B cell (primary cell): ENCODE results near the gene KIF1A. TPM values are rescaled to one million over a fixed set of nuclear protein-coding genes. Genes with fewer than 3 reads are reported as not detected.

Experiments
- ATAC-seq: fragments of 200-7000 bp; cut with Tn5 transposase; one replicate; pipeline ENCODE4 v1.10.0; 2021; ENCODE audit warnings: low read depth, mild to moderate bottlenecking, moderate number of reproducible peaks, moderate library complexity
- CTCF ChIA-PET: fragments of 350-600 bp; sonication (Branson Sonifier 250); formaldehyde crosslinking; loops from one replicate; lab custom pipeline; 2021; ENCODE audit warnings: antibody characterized with exemption, inconsistent platforms; lab: Charles Lee
- POLR2A ChIA-PET: fragments of 350-600 bp; sonication (Branson Sonifier 250); formaldehyde crosslinking; loops from one replicate; lab custom pipeline; 2021; ENCODE audit warnings: antibody characterized with exemption; lab: Charles Lee
- DNase-seq: peaks from one replicate; pipeline ENCODE4 v3.0.0; 2013
- H2AFZ ChIP-seq: 2 replicates; pipeline ENCODE4 v1.6.1; 2012; ENCODE audit warnings: mild to moderate bottlenecking, low read depth, low read length; ENCODE audit not compliant: insufficient read depth, poor library complexity, severe bottlenecking
- H3K27ac ChIP-seq, 2 donors: 1 replicate in 1 of 2; 2 replicates in 1 of 2; pipeline ENCODE4 v1.5.1; 2012 to 2013; ENCODE audit warnings: low read length in 2 of 2, mild to moderate bottlenecking in 2 of 2, moderate library complexity in 1 of 2
- H3K27me3 ChIP-seq, 4 experiments: fragments of 200-600 bp in 1 of 4; sonication (generic) in 1 of 4; replicated peaks in 1 of 4; 1 replicate in 2 of 4; 2 replicates in 2 of 4; pipeline versions ENCODE4 v1.6.1 to v1.7.0; 2013 to 2016; ENCODE audit warnings: low read length in 3 of 4, mild to moderate bottlenecking in 2 of 4, mixed read lengths in 1 of 4, moderate library complexity in 1 of 4; ENCODE audit not compliant: insufficient read depth in 4 of 4, control insufficient read depth in 3 of 4; ENCODE audit errors: control extremely low read depth in 1 of 4
- H3K36me3 ChIP-seq, 2 experiments: replicated peaks in 1 of 2; 1 replicate in 1 of 2; 2 replicates in 1 of 2; pipeline versions ENCODE4 v1.6.1 to v1.7.1; 2013; ENCODE audit warnings: low read length in 1 of 2; ENCODE audit not compliant: insufficient read depth in 2 of 2, control insufficient read depth in 1 of 2; ENCODE audit errors: control extremely low read depth in 1 of 2, extremely low read depth in 1 of 2
- H3K4me1 ChIP-seq, 2 donors: fragments of 200-600 bp in 1 of 2; sonication (generic) in 1 of 2; 1 replicate in 1 of 2; 2 replicates in 1 of 2; pipeline versions ENCODE4 v1.5.1 to v1.6.1; 2013 to 2017; ENCODE audit warnings: low read length in 2 of 2; ENCODE audit not compliant: control insufficient read depth in 2 of 2, insufficient read depth in 2 of 2
- H3K4me2 ChIP-seq: replicated peaks from 2 replicates; pipeline ENCODE3; 2012; ENCODE audit warnings: mild to moderate bottlenecking, low read depth, low read length; ENCODE audit not compliant: poor library complexity, severe bottlenecking
- H3K4me3 ChIP-seq, 5 experiments: fragments of 200-600 bp in 1 of 5; sonication (generic) in 1 of 5; 1 replicate in 3 of 5; 2 replicates in 2 of 5; pipeline versions ENCODE4 v1.5.1 to v1.7.0; 2011 to 2016; ENCODE audit warnings: low read length in 4 of 5, mild to moderate bottlenecking in 4 of 5, low read depth in 2 of 5, control low read depth in 1 of 5, moderate library complexity in 1 of 5; ENCODE audit not compliant: insufficient read depth in 1 of 5; ENCODE audit errors: control extremely low read depth in 1 of 5, extremely low read depth in 1 of 5
- H3K79me2 ChIP-seq: fragments of 200-600 bp; sonication (generic); one replicate; pipeline ENCODE4 v1.6.0; 2016; ENCODE audit warnings: low read length; ENCODE audit not compliant: control insufficient read depth, insufficient read depth
- H3K9ac ChIP-seq: fragments of 200-600 bp; sonication (generic); 2 replicates; pipeline ENCODE4 v1.6.1; 2017; ENCODE audit warnings: mild to moderate bottlenecking, low read length, moderate library complexity
- H3K9me3 ChIP-seq, 3 donors: one replicate each; pipeline versions ENCODE4 v1.6.1 to v1.7.1; 2013; ENCODE audit warnings: low read length in 2 of 3; ENCODE audit not compliant: control insufficient read depth in 2 of 3, insufficient read depth in 1 of 3; ENCODE audit errors: control extremely low read depth in 1 of 3
- H4K20me1 ChIP-seq: 2 replicates; pipeline ENCODE4 v1.6.0; 2012; ENCODE audit warnings: mild to moderate bottlenecking, low read length; ENCODE audit not compliant: insufficient read depth, control insufficient read depth, poor library complexity, severe bottlenecking
- H3K27ac Mint-ChIP-seq: one replicate; pipeline ENCODE4 v1.8.0; 2021; ENCODE audit warnings: mixed read lengths
- H3K27me3 Mint-ChIP-seq: one replicate; pipeline ENCODE4 v1.8.0; 2021; ENCODE audit warnings: mixed read lengths
- H3K4me1 Mint-ChIP-seq: one replicate; pipeline ENCODE4 v1.8.0; 2021; ENCODE audit warnings: mixed read lengths
- H3K4me3 Mint-ChIP-seq: one replicate; pipeline ENCODE4 v1.8.0; 2021; ENCODE audit warnings: mixed read lengths
- H3K9me3 Mint-ChIP-seq: one replicate; pipeline ENCODE4 v1.8.0; 2022; ENCODE audit warnings: mixed read lengths; ENCODE audit not compliant: insufficient read depth
- EZH2 ChIP-seq: IDR thresholded peaks from 2 replicates; pipeline ENCODE4 v1.6.1; 2012; ENCODE audit warnings: borderline replicate concordance, low read depth, mild to moderate bottlenecking, moderate library complexity, low read length; ENCODE audit not compliant: insufficient read depth, poor library complexity, severe bottlenecking
- WGBS: methylation state at CpG from one replicate; pipeline ENCODE4 v1.1.5; 2013; ENCODE audit warnings: missing lambda C conversion rate; ENCODE audit not compliant: insufficient coverage; 5-methylcytosine and 5-hydroxymethylcytosine counted together
- intact Hi-C: fragments of 100-400 bp; cut with micrococcal nuclease; formaldehyde crosslinking; loops from one replicate; pipeline ENCODE4 v1.10.0; 2022
- polyA plus RNA-seq: library from polyadenylated mRNA; depleted of rRNA; stranded (reverse); fragments of >200 nt; gene quantifications from 2 replicates; pipeline ENCODE4 v1.2.3, GENCODE V29; 2012
- total RNA-seq, 2 donors: library from RNA; stranded (reverse); fragments of 120-200 nt in 1 of 2; gene quantifications; 1 replicate in 1 of 2; 2 replicates in 1 of 2; pipeline versions ENCODE4 v1.2.3 to v1.2.4, GENCODE V29; 2013 to 2022
- TF ChIP-seq, protein P1 (sequence below): fragments of 200-600 bp; IDR thresholded peaks from one replicate; pipeline ENCODE4 v1.8.0; 2022; ENCODE audit warnings: antibody characterized with exemption, mild to moderate bottlenecking

Gene KIF1A
- total and polyA plus RNA-seq, 2 donors (not counting 1 experiment from before 2014, with no cell fraction given): not detected

DNA sequence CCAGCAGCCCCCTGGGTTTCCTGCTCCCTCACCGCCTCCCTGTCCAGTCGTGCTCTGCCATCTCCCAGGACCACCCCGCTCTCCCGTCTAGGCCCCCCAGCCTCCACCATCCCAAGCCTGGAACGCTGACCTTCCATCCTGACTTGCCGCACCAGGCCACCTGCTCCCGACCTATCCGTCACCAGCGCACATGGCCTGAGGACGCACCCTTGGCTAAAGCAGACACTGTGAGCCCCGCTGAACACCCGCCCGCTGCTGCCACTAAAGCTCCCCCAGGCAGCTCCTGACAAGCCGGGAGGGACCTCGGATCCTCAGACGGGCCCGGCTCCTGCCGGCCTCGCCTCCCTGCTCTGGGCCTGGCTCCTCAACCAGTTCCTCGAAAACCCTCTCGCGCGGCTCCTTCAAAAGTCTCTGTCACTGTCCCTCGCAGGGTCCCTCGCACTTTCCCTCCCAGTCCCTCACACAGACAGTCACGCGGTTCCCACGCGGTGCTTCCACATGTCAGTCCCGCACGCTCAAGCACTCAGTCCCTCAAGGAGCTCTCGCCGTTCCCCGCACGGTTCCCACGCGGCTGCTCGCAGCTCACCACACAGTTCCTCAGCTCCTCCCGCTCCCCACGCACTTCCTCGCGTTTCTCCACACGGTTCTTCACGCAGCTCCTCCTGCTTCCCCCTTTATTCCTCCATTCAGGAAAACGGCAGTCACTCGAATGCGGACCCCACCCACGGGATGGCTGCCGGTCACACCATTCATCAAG is 42.4 kb downstream of the KIF1A start:
- no peak for DNase-seq
- no peak overlapping the region for H3K27ac ChIP-seq
- no peaks in the 10 kb centered on the region for H3K27me3 ChIP-seq
- 92% methylated on average over 49 of the region's 49 CpGs for WGBS
- no peak overlapping the region for H3K4me2 ChIP-seq
- H3K27ac Mint-ChIP-seq: no peak overlapping the region
- H3K4me1 ChIP-seq: no peaks in the 10 kb centered on the region
- no peak overlapping the region for H3K4me3 Mint-ChIP-seq
- no peak for ATAC-seq
- peaks cover 0 to 25% (median 0%) of the 10 kb centered on the region in 3 donors for H3K9me3 ChIP-seq
- intact Hi-C loops: no loop called here
- H3K4me3 ChIP-seq: no peak overlapping the region
- no peak overlapping the region for H3K9ac ChIP-seq
- peaks cover 4% of the 10 kb centered on the region for H3K27me3 Mint-ChIP-seq
- H4K20me1 ChIP-seq: no peaks in the 10 kb centered on the region
- H3K36me3 ChIP-seq: no peaks in the 10 kb centered on the region
- ChIA-PET POLR2A (interaction anchor here (0.5 kb wide), 1 partner anchor 118 kb away, joined by 3 read pairs; no protein-coding TSS in a partner anchor), CTCF (no interaction called here)
- H3K4me1 Mint-ChIP-seq: no peaks in the 10 kb centered on the region
- no peak overlapping the region for H2AFZ ChIP-seq
- no peak for TF ChIP-seq EZH2
- TF ChIP-seq, protein P1, sequence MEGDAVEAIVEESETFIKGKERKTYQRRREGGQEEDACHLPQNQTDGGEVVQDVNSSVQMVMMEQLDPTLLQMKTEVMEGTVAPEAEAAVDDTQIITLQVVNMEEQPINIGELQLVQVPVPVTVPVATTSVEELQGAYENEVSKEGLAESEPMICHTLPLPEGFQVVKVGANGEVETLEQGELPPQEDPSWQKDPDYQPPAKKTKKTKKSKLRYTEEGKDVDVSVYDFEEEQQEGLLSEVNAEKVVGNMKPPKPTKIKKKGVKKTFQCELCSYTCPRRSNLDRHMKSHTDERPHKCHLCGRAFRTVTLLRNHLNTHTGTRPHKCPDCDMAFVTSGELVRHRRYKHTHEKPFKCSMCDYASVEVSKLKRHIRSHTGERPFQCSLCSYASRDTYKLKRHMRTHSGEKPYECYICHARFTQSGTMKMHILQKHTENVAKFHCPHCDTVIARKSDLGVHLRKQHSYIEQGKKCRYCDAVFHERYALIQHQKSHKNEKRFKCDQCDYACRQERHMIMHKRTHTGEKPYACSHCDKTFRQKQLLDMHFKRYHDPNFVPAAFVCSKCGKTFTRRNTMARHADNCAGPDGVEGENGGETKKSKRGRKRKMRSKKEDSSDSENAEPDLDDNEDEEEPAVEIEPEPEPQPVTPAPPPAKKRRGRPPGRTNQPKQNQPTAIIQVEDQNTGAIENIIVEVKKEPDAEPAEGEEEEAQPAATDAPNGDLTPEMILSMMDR: no peak
- no peaks in the 10 kb centered on the region for H3K79me2 ChIP-seq
- H3K9me3 Mint-ChIP-seq: no peaks in the 10 kb centered on the region

DNA sequence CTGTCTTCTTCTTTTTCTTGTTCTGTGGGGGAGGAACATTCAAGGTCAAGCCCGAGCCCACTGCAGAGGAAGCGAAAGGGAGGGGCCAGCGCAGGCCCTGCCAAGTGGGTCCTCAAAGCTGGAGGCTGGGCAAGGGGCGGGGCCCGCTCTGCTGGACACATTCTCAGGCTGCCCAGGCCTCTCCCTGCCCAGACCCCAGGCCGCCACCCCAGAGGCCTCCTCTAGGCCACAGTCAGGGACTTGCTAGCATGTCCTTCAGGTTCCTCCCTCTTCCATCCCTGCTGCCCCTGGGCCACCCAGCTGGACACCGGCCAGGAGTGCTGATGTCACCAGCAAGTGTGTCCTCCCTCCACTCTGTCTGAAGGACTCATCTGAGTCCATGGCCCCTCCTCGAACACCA is 44.1 kb downstream of the KIF1A start:
- H2AFZ ChIP-seq: no peak overlapping the region
- ChIA-PET CTCF (no interaction called here), POLR2A (no interaction called here)
- no peak for ATAC-seq
- TF ChIP-seq EZH2: no peak
- TF ChIP-seq, protein P1: no peak
- Mint-ChIP-seq H3K4me1 (no peaks in the 10 kb centered on the region), H3K27me3 (peaks cover 4% of the 10 kb centered on the region), H3K4me3 (no peak overlapping the region), H3K27ac (no peak overlapping the region), H3K9me3 (no peaks in the 10 kb centered on the region)
- 84% methylated on average over 8 of the region's 8 CpGs for WGBS
- no peak for DNase-seq
- H3K27me3 ChIP-seq: no peaks in the 10 kb centered on the region
- no peak overlapping the region for H3K9ac ChIP-seq
- H3K36me3 ChIP-seq: no peaks in the 10 kb centered on the region
- no peaks in the 10 kb centered on the region for H3K4me1 ChIP-seq
- H3K27ac ChIP-seq: no peak overlapping the region
- intact Hi-C loops: no loop called here
- H3K4me2 ChIP-seq: no peak overlapping the region
- H3K9me3 ChIP-seq: peaks cover 0 to 14% (median 0%) of the 10 kb centered on the region in 3 donors
- no peaks in the 10 kb centered on the region for H4K20me1 ChIP-seq
- no peaks in the 10 kb centered on the region for H3K79me2 ChIP-seq
- no peak overlapping the region for H3K4me3 ChIP-seq
